GM23338 (cell line): Measurements from ENCODE around the gene SLC25A15. TPM values are rescaled to one million over a fixed set of nuclear protein-coding genes. Genes with fewer than 3 reads are reported as not detected.

Source experiments
- ATAC-seq: fragments of 200-7000 bp; cut with Tn5 transposase; 3 replicates; pipeline ENCODE4 v1.9.1; 2020
- DNase-seq: peaks from one replicate; pipeline ENCODE4 v3.0.0-alpha.2; 2015; ENCODE audit warnings: low spot score
- H2AFZ ChIP-seq: fragments of 200-600 bp; sonication (generic); 2 replicates; pipeline ENCODE4 v1.8.0; 2016; ENCODE audit warnings: antibody characterized with exemption, mild to moderate bottlenecking, moderate library complexity
- H3F3A ChIP-seq: fragments of 200-600 bp; sonication (generic); replicated peaks from 2 replicates; pipeline ENCODE4 v1.8.0; 2017; ENCODE audit warnings: antibody characterized with exemption, mixed run types, low read depth
- H3K27ac ChIP-seq: fragments of 200-600 bp; sonication (generic); 2 replicates; pipeline ENCODE4 v1.6.1; 2016; ENCODE audit warnings: low read depth
- H3K27me3 ChIP-seq: fragments of 200-600 bp; sonication (generic); 2 replicates; pipeline ENCODE4 v1.8.0; 2016; ENCODE audit warnings: mild to moderate bottlenecking, mixed run types, moderate library complexity; ENCODE audit not compliant: insufficient read depth
- H3K36me3 ChIP-seq: fragments of 200-600 bp; sonication (generic); 2 replicates; pipeline ENCODE4 v1.8.0; 2016; ENCODE audit warnings: mild to moderate bottlenecking; ENCODE audit not compliant: insufficient read depth
- H3K4me1 ChIP-seq: fragments of 200-600 bp; sonication (generic); 2 replicates; pipeline ENCODE4 v1.8.0; 2016; ENCODE audit warnings: mild to moderate bottlenecking, moderate library complexity; ENCODE audit not compliant: insufficient read depth
- H3K4me2 ChIP-seq: fragments of 200-600 bp; sonication (generic); 2 replicates; pipeline ENCODE4 v1.7.1; 2017; ENCODE audit warnings: mixed run types
- H3K4me3 ChIP-seq: fragments of 200-600 bp; sonication (generic); 2 replicates; pipeline ENCODE4 v1.6.1; 2016; ENCODE audit warnings: mixed run types
- H3K79me2 ChIP-seq: fragments of 200-600 bp; sonication (generic); replicated peaks from 2 replicates; pipeline ENCODE4 v1.8.0; 2017; ENCODE audit warnings: mild to moderate bottlenecking; ENCODE audit not compliant: insufficient read depth
- H3K9me2 ChIP-seq: fragments of 200-600 bp; sonication (generic); 2 replicates; pipeline ENCODE4 v1.8.0; 2017; ENCODE audit not compliant: insufficient read depth
- H4K20me1 ChIP-seq: fragments of 200-600 bp; sonication (generic); replicated peaks from 2 replicates; pipeline ENCODE4 v1.8.0; 2017; ENCODE audit warnings: mild to moderate bottlenecking; ENCODE audit not compliant: insufficient read depth
- H3K27ac Mint-ChIP-seq: 2 replicates; pipeline ENCODE4 v1.8.0; 2020; ENCODE audit warnings: inconsistent platforms, mild to moderate bottlenecking, moderate library complexity, mixed read lengths
- H3K27me3 Mint-ChIP-seq: 3 replicates; pipeline ENCODE4 v1.8.0; 2022; ENCODE audit warnings: low read depth, mild to moderate bottlenecking, moderate library complexity, mixed read lengths, inconsistent platforms; ENCODE audit not compliant: insufficient read depth, poor library complexity
- H3K36me3 Mint-ChIP-seq: 3 replicates; pipeline ENCODE4 v1.8.0; 2021; ENCODE audit warnings: low read depth, mild to moderate bottlenecking, inconsistent platforms, moderate library complexity, mixed read lengths
- H3K4me1 Mint-ChIP-seq: 3 replicates; pipeline ENCODE4 v1.8.0; 2020; ENCODE audit warnings: mild to moderate bottlenecking, inconsistent platforms, mixed read lengths
- H3K4me3 Mint-ChIP-seq: 3 replicates; pipeline ENCODE4 v1.8.0; 2021; ENCODE audit warnings: moderate library complexity, mild to moderate bottlenecking, inconsistent platforms, mixed read lengths
- H3K9me3 Mint-ChIP-seq: 3 replicates; pipeline ENCODE4 v1.8.0; 2020; ENCODE audit warnings: moderate library complexity, mild to moderate bottlenecking, inconsistent platforms, mixed read lengths
- ETS1 ChIP-seq: IDR thresholded peaks from 2 replicates; pipeline ENCODE4 v1.6.1; 2016; ENCODE audit warnings: antibody characterized with exemption
- EZH2 ChIP-seq: fragments of 200-600 bp; sonication (generic); IDR thresholded peaks from one replicate; pipeline ENCODE4 v1.8.0; 2017; ENCODE audit warnings: antibody characterized with exemption, mild to moderate bottlenecking, low read depth; ENCODE audit not compliant: unreplicated experiment
- EZH2phosphoT487 ChIP-seq: fragments of 200-600 bp; sonication (generic); IDR thresholded peaks from one replicate; pipeline ENCODE4 v1.8.1; 2018; ENCODE audit warnings: antibody characterized with exemption; ENCODE audit not compliant: unreplicated experiment
- NANOG ChIP-seq: IDR thresholded peaks from 2 replicates; pipeline ENCODE4 v1.6.1; 2016; ENCODE audit warnings: antibody characterized with exemption, borderline replicate concordance
- REST ChIP-seq: IDR thresholded peaks from one replicate; pipeline ENCODE4 v1.6.1; 2018; ENCODE audit warnings: antibody characterized with exemption; ENCODE audit not compliant: unreplicated experiment
- STAT1 ChIP-seq: IDR thresholded peaks from one replicate; pipeline ENCODE4 v1.6.1; 2016; ENCODE audit warnings: antibody characterized with exemption; ENCODE audit not compliant: unreplicated experiment
- ZNF114 ChIP-seq: fragments of 250-450 bp; sonication (Bioruptor Pico); IDR thresholded peaks from 2 replicates; pipeline ENCODE4 v1.5.0; 2020; ENCODE audit warnings: mild to moderate bottlenecking, moderate library complexity
- polyA plus RNA-seq: library from polyadenylated mRNA; unstranded; fragments of >200 nt; fragmentation: Nextera tagmentation; extraction: Ambion mirVana; gene quantifications from 2 replicates; pipeline ENCODE4 v1.2.1, GENCODE V29; 2016
- total RNA-seq: library from RNA; depleted of rRNA; stranded (reverse); fragments of >200 nt; shearing (Covaris generic); gene quantifications from 2 replicates; pipeline ENCODE4 v1.2.3, GENCODE V29; 2014
- TF ChIP-seq, protein P1 (sequence below), 2 experiments: fragments of 200-600 bp in 1 of 2; sonication (generic) in 1 of 2; conservative IDR thresholded peaks; 2 replicates each; pipeline versions ENCODE4 v1.5.1 to v1.6.1; 2016 to 2017; ENCODE audit warnings: antibody characterized with exemption in 2 of 2, low read depth in 2 of 2, mild to moderate bottlenecking in 2 of 2, moderate library complexity in 1 of 2

SLC25A15 gene
- total and polyA plus RNA-seq, 2 experiments from 2014 or later = 6.5 to 32.6 TPM

- TF ChIP-seq REST = no peak
- TF ChIP-seq, protein P1, sequence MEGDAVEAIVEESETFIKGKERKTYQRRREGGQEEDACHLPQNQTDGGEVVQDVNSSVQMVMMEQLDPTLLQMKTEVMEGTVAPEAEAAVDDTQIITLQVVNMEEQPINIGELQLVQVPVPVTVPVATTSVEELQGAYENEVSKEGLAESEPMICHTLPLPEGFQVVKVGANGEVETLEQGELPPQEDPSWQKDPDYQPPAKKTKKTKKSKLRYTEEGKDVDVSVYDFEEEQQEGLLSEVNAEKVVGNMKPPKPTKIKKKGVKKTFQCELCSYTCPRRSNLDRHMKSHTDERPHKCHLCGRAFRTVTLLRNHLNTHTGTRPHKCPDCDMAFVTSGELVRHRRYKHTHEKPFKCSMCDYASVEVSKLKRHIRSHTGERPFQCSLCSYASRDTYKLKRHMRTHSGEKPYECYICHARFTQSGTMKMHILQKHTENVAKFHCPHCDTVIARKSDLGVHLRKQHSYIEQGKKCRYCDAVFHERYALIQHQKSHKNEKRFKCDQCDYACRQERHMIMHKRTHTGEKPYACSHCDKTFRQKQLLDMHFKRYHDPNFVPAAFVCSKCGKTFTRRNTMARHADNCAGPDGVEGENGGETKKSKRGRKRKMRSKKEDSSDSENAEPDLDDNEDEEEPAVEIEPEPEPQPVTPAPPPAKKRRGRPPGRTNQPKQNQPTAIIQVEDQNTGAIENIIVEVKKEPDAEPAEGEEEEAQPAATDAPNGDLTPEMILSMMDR (conservative IDR thresholded peaks at IDR 0.05; ENCODE audit: low read depth in 2 of 2) = no peak
Observed at GRCh38 chr13:40812102-40812501, 22.7 kb downstream of the SLC25A15 start (continued).

- no peak overlapping the region for H3K27ac ChIP-seq
- no peak for ATAC-seq
- H3K36me3 Mint-ChIP-seq = peaks cover 57% of the 10 kb centered on the region
- TF ChIP-seq EZH2 (no peak), ETS1 (no peak), ZNF114 (no peak), STAT1 (no peak), REST (no peak), EZH2phosphoT487 (no peak), NANOG (no peak)
- TF ChIP-seq, protein P1 (conservative IDR thresholded peaks at IDR 0.05; ENCODE audit: low read depth in 2 of 2) = no peak
Observed at GRCh38 chr13:40812724-40813445, 23.5 kb downstream of the SLC25A15 start.

More at GRCh38 chr13:40812724-40813445, 23.5 kb downstream of the SLC25A15 start:
- Histone ChIP-seq H3K79me2 (no peaks in the 10 kb centered on the region), H2AFZ (no peak overlapping the region), H3K9me2 (no peaks in the 10 kb centered on the region), H3K27me3 (no peaks in the 10 kb centered on the region), H3K36me3 (no peaks in the 10 kb centered on the region), H4K20me1 (no peaks in the 10 kb centered on the region), H3F3A (no peaks in the 10 kb centered on the region), H3K4me1 (no peaks in the 10 kb centered on the region), H3K4me2 (no peak overlapping the region), H3K4me3 (no peak overlapping the region)
- no peak overlapping the region for H3K4me3 Mint-ChIP-seq
- peaks cover 18% of the 10 kb centered on the region; the same call in 2 of the 3 replicates for H3K9me3 Mint-ChIP-seq
- H3K27me3 Mint-ChIP-seq = no peaks in the 10 kb centered on the region
- H3K4me1 Mint-ChIP-seq = no peaks in the 10 kb centered on the region
- no peak overlapping the region for H3K27ac Mint-ChIP-seq
- DNase-seq = no peak
